COLO829 (cell line): Measurements from ENCODE around the gene CYP4F2.
"Not testable (repeated sequence)": the region's sequence is repeated elsewhere in the genome, so short reads cannot be mapped to it uniquely, and the experiment has no call there.

Experiments
- DNase-seq: peaks from one replicate; pipeline ENCODE4 v3.0.0; 2012; ENCODE audit warnings: low spot score

The CYP4F2 gene

DNA sequence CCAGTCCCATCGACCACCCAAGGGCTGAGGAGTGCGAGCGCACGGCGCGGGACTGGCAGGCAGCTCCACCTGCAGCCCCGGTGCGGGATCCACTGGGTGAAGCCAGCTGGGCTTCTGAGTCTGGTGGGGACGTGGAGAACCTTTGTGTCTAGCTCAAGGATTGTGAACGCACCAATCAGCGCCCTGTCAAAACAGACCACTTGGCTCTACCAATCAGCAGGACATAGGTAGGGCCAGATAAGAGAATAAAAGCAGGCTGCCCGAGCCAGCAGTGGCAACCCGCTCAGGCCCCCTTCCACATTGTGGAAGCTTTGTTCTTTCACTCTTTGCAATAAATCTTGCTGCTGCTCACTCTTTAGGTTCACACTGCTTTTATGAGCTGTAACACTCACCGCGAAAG lies 2.2 kb upstream of the CYP4F2 start:
- DNase-seq: not testable (repeated sequence)

DNA sequence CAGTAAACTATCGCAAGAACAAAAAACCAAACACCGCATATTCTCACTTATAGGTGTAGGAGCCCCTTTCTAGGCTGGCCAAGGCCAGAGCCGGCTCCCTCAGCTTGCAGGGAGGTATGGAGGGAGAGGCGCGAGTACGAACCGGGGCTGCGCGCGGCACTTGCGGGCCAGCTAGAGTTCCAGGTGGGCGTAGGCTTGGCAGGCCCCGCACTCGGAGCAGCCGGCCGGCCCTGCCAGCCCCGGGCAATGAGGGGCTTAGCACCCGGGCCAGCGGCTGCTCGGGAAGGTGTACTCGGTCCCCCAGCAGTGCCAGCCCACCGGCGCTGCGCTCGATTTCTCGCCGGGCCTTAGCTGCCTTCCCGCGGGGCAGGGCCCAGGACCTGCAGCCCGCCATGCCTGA lies 1.7 kb upstream of the CYP4F2 start:
- not testable (repeated sequence) for DNase-seq

DNA sequence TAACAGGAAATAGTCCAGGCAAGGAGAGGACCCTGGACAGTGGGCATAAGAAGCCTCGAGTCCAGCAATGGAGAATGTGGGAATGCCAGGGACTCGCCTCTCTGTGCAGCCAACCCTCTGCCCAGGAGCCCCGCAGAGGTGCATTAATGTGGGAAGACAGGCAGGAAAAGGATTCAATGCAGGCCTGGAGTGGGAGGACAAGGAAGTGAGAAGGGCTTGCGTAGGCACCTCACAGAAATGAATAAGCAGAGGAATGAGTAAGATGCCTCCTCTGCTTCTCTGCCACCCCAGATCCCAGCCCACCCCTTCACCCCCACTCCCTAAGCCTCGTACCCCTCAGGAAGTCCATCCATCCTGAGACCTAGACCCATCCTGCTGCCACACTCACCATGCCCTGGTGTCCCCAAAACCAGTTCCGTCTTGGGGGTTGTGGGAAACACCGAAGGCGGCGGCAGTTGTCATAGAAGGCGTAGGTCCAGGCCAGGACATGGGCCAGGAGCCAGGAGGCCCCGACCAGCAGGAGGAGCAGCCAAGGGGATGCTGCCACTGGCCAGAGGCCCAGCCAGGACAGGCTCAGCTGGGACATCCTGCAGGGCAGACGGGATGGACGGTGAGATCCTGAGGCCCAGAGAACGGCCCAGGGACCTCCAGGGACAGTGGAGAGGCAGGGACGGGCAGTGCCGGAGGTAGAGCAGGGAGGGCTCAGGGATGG lies 692 bp downstream of the CYP4F2 start:
- no peak for DNase-seq

DNA sequence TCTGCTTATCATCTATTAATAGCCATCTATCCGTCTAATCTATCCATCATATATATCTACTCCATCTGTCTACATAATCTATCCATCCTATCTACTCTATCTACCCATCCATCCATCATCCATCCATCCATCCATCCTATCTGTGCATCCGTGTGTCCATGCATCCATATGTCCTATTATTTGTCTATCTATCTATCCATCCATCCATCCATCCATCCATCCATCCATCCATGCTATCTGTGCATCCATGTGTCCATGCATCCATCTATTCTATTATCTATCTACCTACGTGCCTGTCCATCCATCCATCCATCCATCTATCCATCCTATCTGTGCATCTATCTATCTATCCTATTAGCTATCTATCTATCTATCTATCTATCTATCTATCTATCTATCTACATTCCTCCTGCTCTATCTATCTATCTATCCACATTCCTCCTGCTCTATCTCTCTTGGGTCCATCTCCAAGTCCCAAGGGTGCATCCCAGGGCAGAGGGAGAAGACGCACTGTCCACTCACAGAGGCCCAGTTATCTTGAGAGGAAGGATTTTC lies 1.9 kb downstream of the CYP4F2 start:
- no peak for DNase-seq

DNA sequence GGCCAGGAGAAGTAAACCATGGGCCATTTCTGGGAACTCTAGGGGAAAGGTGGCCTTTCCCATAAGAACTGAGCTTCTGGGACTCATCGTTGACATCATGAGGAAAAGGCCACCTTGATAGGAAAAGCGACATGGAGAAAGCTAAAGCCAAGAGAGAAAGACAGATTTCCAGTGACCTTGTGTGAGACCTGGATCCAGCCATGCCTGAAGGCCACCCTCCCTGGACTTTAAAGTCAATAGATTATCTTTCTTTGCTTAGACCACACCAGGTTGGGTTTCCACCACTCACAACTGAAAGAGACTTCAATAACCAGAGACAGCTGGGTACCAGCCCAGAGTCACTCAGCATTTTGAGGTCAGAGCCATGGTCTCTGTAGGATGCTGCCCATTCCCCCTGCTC lies 3.5 kb downstream of the CYP4F2 start:
- no peak for DNase-seq

DNA sequence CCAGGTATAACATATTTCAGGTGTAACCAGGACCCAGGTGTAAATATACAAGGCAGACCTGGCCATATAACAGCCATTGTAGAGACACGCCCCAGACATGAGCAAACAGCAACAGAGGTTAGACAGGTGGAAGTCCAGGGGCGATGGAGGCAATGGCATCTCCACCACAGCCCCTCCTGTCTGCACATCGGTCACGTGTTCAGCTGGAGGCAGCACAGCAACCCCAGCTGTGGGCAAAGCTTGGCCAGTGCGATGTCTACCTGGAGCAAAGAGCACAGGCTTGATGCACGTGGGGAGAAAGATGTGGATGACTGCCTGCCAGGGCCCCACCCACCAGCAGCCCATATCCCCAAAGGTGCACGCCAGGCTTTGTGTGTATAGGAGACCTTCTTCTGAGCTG lies 4.4 kb downstream of the CYP4F2 start:
- DNase-seq: no peak

DNA sequence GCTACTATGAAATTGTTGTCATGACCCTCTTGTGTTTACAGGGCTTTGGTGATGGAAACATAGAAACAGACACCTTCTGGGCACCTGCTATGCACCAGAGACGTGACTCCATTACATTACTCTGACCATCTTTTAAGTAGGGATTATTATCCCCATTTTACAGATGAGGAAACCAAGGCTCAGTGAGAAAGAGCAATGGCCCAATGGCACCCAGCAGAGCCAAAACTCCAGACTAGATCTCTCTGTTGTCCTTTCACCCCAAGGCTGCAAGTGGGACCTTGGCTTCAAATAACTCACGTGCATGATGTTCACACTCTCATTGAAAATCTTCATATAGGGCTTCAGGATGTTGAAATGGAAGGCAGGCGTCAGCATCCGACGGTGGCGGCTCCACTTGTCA lies 5.9 kb downstream of the CYP4F2 start:
- no peak for DNase-seq

DNA sequence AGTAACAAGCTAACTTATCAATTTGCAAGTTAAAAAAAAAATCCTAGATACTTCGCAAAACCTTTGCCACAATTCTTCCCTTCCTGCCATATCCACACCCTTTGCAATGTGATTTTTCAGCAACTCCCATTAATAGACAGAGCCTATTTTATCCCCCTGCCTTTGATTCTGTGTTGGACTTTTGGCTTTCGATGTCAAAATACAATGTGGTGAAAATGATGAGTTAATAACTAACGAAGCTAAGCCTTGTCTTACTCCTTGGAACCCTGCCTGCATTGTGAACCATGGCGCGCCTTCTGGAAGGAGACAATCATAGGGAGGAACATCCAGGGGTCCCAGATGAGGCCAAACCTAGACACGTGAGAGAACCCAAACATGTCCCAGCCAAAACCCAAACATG lies 6.4 kb downstream of the CYP4F2 start:
- DNase-seq: no peak

DNA sequence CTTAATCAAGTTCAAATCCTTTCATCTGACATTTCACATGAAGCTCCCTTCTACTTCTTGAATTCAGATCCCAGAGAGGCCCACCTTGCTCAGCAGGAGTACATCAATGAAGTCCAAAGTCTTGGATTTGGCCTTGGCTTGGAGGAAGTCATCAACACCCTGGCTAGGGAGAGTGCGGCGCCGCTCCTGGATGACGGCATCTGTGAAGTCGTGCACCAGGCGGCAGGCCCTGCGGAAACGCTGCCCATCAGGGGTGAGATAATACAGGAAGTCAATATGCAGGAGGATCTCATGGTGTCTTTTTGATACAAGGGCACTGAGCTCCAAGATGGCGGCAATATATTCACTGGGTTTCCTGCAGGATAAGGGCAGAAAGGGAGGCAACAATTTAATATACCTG lies 8.5 kb downstream of the CYP4F2 start:
- DNase-seq: not testable (repeated sequence)

DNA sequence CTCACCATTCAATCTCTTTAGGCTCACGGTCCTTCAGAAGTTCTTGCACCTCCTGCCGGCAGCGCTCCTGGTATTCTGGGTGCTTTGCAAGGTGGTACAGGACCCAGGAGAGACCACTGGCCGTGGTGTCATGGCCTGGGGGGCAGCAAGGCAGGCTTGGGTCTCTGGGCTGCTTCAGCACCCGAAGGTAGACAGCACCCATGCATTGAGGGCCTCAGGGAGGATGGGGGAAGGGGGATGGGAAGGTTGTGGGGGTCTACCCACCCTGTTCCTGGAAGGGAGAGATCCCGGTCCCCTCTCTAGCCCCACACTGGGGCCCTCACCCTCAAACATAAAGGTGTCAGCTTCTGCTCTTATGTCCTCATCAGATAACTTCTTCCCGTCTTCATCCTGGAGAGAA lies 12.0 kb downstream of the CYP4F2 start:
- DNase-seq: no peak

DNA sequence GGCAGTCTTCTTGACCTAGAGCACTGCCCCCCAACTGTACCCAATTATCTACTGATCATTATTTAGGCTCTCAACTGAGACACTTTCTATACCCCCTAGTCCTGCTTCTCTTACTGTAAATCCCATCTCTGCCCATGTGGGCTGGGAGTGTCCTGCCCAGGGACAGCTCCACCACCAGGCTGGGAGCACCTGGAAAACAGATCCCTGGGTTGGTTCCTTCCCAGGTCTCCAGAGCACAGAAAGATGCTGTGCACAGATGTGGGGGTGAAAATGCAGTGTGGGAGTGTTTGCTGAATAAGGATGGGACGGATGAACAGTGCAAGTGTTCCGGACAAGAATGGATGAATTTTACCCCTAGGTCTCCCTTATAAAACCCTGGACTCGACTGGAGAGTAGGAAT lies 12.7 kb downstream of the CYP4F2 start:
- DNase-seq: no peak

DNA sequence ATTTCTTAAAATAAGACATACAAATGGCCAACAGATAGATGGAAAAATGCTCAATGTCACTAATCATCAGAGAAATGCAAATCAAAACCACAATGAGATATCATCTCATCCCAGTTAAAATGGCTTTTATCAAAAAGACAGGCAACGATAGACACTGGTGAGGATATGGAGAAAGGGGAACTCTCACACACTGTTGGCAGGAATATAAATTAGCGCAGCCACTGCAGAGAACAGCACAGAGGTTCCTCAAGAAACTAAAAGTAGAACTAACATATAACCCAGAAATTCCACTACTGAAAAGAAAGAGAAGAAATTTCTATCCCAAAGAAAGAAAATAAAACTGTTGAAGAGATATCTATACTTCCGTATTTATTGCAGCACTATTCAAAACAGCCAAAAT lies 14.5 kb downstream of the CYP4F2 start:
- not testable (repeated sequence) for DNase-seq

DNA sequence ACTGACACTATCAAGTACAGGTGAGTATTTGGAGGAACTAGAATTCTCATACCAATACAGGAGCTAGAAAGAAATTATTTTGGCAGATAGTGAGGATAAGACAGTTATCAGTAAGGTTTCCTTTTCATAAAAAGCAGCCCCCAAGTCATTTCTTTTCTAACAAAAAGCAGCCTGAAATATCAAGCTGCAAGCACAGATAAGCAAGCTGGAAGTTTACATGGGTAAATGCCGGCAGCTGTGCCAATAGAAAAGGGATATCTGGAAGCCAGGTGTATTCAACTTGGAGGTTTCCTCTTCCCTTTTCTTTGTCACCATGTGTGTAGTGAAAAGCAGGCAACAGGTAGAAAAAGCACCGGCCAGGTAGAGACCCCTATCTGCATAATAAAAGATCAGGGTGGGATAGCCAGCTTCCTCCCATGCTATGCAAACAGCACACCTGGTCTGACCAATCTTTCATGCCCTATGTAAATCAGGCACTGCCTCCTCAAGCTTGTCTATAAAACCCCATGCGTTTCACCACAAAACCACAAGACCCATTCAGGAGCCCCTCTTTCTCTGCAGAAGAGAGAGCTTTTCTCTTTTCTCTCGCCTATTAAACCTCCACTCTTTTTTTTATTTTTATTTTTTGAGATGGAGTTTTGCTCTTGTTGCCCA lies 22.9 kb downstream of the CYP4F2 start:
- no peak for DNase-seq

DNA sequence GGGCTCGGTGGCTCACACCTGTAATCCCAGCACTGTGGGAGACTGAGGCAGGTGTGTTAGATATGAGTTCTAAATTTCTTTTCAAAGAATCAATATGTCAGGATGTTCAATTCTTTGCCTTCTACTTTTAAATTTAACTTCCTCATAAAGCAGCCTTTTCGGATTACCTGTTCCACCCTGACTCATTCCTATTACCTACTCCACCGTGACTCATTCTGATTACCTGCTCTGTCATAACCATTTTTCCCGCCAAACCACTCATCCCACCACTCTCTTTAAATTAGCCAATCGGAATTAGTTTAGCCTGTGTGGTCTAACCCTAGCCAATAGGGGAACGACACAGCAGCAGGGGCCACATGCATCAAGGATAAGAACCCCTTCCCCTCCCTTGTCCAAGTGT lies 24.1 kb downstream of the CYP4F2 start:
- not testable (repeated sequence) for DNase-seq

DNA sequence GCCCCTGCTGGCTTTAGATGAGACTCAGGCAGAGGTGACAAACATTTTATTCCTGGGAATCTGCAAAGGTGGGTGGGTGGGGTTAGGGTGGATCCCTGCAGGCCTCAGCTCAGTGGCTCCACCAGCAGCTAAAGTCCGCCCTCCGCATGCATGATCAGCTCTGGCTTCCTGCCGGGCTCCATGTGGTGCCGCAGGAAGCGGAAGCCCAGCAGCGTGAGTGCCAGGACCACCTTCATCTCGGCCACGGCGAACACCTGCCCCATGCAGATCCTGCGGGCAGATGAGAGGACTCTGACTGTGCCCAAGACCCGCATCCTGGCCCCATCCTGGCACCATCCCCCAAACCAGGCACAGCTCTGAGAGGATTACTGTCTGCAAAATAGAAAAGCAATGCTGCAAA lies 26.3 kb downstream of the CYP4F2 start:
- no peak for DNase-seq

DNA sequence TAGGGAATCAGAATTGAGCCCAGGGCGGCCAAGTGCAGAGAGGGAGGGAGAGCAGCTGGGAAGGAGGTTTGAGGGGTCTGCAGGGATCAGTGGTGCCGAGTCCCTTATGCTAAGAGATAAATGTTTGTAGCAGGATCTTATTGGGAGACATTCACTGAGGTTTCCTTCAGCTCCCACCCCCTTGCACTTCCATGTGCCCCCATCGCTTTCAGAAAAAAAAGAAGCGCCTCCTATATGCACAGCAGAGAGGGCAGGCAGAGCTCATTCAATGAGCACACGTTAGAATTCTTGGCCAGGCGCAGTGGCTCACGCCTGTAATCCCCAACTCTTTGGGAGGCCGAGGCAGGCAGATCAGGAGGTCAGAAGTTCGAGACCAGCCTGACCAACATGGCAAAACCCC lies 28.0 kb downstream of the CYP4F2 start:
- DNase-seq: no peak

DNA sequence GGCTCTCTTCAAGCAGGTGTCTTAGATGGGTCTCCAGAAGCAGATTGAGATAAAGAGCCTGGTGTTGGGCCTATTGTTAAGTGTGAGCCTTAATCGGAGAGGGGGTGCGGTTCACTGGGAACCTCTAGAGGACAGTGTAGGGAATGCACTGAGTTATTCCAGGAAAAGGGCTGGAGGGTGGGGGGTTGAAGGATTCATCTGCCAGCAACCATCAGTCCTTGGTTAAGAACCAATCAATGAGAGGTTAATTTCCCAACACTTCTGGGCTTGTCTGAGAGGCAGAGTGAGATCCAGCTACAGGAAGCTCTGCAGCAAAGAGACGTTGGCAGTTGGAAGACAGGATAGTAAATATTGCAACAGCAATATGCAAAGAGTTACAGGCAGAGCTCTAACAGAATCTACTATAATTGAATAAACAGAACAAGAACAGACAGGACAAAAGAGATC lies 28.7 kb downstream of the CYP4F2 start:
- peak; percentile 53 for DNase-seq

DNA sequence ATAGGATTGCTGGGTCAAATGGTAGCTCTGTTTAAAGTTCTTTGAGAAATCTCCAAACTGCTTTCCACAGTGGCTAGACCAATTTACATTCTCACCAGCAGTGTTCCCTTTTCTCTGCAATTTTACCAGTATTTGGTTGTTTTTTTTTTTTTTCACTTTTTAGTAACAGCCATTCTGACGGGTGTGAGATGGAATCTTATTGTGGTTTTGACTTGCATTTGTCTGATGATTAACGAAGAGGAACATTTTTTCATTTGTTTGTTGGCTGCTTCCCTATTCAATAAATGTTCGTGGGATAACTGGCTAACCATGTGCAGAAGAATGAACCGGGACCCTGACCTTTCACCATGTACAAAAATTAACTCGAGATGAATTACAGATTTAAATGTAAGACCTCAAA lies 31.2 kb downstream of the CYP4F2 start:
- no peak for DNase-seq

DNA sequence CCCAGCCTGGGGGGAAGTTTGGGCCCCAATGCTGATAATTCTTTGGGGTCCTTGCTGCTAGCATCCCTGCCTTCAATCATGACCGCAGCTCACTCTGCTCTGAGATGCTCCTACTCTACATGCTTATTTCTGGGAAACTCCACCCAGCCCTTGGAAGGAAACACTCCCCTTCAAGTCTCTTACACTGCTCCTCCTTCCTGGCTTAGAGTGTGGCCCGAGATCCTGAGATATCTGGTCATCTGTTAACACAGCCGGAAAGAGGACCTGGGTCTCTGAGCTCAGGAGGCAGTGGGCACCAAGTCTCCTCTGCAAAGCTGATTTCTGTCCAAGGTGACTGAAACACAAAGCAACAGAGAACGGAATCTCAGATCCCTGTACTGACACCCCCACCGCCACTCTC lies 33.0 kb downstream of the CYP4F2 start:
- DNase-seq: no peak

DNA sequence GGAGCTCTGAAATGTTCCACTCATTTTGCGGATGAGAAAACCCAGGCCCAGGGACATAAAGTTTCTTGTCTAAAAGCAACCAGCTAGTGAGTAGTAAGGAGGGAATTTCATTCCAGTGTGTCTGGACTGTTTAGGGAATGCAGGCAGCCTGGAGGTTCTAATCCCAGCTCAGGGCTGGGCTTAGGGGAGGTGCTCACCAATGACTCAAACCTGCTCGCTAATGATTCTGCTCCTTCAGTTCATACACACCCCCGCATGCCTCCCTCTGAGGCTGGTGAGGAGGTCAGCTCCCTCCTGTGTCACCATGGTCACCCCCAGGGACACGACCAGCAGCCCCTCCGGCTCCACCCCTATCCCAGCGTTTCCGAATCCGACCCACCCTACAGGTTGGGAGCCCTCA lies 34.6 kb downstream of the CYP4F2 start:
- no peak for DNase-seq

DNA sequence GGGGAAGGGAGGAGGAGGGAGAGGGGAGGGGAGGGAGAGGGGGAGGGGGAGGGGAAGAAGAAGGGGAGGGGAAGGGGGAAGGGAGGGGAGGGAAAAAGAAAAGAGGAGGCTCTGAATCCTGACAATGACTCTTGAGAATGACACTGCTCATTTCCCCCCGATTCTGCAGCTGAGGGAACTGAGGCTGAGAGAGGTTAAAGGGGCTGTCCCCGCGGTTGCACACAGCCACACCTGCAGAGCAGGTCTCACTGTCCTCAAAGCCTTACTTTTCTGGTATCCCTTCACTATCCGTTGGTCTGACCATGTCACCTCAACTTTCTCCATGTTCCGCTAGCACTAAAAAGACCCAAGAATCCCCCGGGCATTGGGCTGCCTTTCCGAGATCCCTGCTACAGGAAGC lies 35.4 kb downstream of the CYP4F2 start:
- no peak for DNase-seq

DNA sequence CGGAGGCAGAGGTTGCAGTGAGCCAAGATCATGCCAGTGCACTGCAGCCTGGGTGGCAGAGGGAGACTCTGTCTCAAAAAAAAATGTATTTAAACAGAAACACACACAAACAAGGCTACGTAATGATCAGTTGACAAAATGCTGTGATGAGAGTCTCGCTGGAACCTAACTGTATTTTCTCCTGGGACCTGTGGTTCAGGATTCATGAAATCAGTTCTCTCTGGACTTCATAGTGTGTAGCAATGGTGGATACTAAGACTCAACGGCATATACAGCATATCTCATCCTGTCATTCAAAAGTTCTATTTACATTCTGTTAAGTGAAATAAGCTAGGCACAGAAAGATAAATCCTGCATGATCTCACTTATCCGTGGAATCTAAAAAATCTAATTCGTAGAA lies 37.4 kb downstream of the CYP4F2 start:
- no peak for DNase-seq

DNA sequence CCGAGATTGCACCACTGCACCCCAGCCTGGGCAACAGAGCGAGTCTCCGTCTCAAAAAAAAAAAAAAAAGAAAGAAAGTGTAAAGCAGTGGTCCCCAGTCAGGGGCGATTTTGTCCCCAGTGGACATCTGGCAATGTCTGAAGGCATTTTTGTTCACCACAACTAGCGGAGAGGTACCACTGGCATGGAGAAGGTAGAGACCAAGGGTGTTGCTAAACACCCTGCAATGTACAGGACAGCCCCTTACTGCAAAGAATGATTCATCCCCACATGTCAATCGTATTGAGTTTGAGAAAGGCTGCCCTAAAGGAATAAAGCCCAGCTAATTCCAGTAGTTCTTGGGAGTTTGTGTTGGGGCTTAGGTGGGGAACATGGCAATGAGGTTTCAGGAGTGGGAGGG lies 38.7 kb downstream of the CYP4F2 start:
- DNase-seq: no peak

DNA sequence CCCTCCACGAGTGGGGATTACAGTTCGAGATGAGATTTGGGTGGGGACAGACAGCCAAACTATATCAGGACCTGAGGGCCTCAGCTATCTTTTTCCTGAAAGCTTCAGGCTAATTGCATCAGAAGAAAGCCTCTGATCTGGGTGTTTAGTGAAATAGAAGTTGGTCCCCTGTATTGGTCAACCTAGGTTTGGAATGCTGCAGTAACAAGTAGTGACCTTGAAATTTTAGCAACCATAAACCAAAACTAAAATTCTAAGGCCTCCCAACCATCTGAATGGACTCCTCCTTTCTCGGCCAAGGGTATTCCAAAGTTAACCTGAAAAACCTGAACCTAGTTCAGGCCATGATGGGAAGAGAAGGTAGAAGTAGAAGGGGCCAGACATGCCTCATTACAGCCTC lies 47.5 kb downstream of the CYP4F2 start:
- no peak for DNase-seq
